ENCODE measurements around the gene SNTB2.

The SNTB2 gene

GRCh38 chr16:69298261-69298660 lies 111.3 kb downstream of the SNTB2 start:
- no peaks in the 10 kb centered on the region for H3K4me1 ChIP-seq
- no peaks in the 10 kb centered on the region for H3K9me3 ChIP-seq
- intact Hi-C loops (cut with DNase I; ENCODE audit: low total_unique reads), result no loop called here
- no peak overlapping the region for H3K27ac ChIP-seq
- H3K4me3 ChIP-seq, result no peak overlapping the region
- no peak for DNase-seq
- H3K36me3 ChIP-seq, result peaks cover 19 to 31% (median 31%) of the 10 kb centered on the region in 3 donors
- TF ChIP-seq, protein P1, sequence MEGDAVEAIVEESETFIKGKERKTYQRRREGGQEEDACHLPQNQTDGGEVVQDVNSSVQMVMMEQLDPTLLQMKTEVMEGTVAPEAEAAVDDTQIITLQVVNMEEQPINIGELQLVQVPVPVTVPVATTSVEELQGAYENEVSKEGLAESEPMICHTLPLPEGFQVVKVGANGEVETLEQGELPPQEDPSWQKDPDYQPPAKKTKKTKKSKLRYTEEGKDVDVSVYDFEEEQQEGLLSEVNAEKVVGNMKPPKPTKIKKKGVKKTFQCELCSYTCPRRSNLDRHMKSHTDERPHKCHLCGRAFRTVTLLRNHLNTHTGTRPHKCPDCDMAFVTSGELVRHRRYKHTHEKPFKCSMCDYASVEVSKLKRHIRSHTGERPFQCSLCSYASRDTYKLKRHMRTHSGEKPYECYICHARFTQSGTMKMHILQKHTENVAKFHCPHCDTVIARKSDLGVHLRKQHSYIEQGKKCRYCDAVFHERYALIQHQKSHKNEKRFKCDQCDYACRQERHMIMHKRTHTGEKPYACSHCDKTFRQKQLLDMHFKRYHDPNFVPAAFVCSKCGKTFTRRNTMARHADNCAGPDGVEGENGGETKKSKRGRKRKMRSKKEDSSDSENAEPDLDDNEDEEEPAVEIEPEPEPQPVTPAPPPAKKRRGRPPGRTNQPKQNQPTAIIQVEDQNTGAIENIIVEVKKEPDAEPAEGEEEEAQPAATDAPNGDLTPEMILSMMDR (IDR thresholded peaks at IDR 0.05), result no peak
- no peaks in the 10 kb centered on the region for H3K27me3 ChIP-seq

DNA sequence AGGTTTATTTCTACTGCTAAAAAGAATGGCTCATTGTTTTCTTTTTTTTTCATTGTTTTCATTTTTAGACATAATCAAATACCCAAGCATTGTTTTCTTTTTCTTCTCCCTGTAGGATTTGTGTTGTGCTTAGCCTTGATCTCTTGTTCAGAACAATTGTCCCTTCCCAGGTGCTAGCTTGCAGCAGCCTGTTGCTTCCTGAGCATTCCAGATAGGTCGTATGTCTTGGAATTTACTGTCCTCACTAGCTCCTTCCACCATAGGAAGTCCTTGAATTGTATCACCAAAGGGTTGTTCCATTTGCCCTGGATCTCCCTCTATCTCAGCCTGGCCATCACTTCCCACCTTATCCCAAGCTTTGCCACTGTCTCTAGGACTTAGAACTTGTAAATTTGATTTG lies 114.2 kb downstream of the SNTB2 start:
- H3K27me3 ChIP-seq, result no peaks in the 10 kb centered on the region
- no peak overlapping the region for H3K4me3 ChIP-seq
- no peak overlapping the region for H3K27ac ChIP-seq
- no peaks in the 10 kb centered on the region for H3K4me1 ChIP-seq
- H3K36me3 ChIP-seq, result peaks cover 27 to 42% (median 40%) of the 10 kb centered on the region in 3 donors
- no peaks in the 10 kb centered on the region for H3K9me3 ChIP-seq
- no peak for DNase-seq
- TF ChIP-seq, protein P1 (IDR thresholded peaks at IDR 0.05), result no peak
- intact Hi-C loops (cut with DNase I; ENCODE audit: low total_unique reads), result no loop called here

- Histone ChIP-seq H3K27ac (no peak overlapping the region), H3K4me3 (no peak overlapping the region), H3K27me3 (no peaks in the 10 kb centered on the region), H3K9me3 (no peaks in the 10 kb centered on the region), H3K36me3 (peaks cover 27 to 42% (median 38%) of the 10 kb centered on the region in 3 donors), H3K4me1 (no peaks in the 10 kb centered on the region)
- TF ChIP-seq, protein P1 (IDR thresholded peaks at IDR 0.05), result no peak
- DNase-seq, result no peak
- intact Hi-C loops (cut with DNase I; ENCODE audit: low total_unique reads), result no loop called here
Observed at GRCh38 chr16:69301861-69302260, 114.9 kb downstream of the SNTB2 start.

DNA sequence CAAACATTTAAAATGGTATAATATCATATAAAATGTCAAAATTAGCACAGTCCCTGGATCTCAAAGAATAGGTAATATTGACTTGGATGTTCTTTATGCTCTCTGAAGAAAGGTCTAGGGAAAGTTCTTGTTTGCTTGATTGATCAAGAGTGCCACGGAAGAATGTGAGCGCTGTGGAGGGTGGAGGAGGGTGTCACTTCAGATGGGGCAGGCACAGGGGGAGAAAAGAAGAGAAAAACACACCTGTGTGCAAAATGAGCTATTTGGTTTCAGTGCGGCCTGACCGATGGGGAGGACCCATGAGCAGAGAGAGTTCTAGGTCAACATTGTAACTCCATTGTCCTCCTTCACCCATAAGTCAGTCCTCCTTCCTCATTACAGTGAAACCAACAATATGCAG lies 115.3 kb downstream of the SNTB2 start:
- H3K4me3 ChIP-seq, result no peak overlapping the region
- no peak overlapping the region for H3K27ac ChIP-seq
- DNase-seq, result no peak
- H3K36me3 ChIP-seq, result peaks cover 27 to 42% (median 33%) of the 10 kb centered on the region in 3 donors
- no peaks in the 10 kb centered on the region for H3K4me1 ChIP-seq
- intact Hi-C loops (cut with DNase I; ENCODE audit: low total_unique reads), result no loop called here
- no peaks in the 10 kb centered on the region for H3K9me3 ChIP-seq
- H3K27me3 ChIP-seq, result no peaks in the 10 kb centered on the region
- TF ChIP-seq, protein P1 (IDR thresholded peaks at IDR 0.05), result no peak

GRCh38 chr16:69306031-69306430 lies 119.1 kb downstream of the SNTB2 start:
- peaks cover 10 to 24% (median 16%) of the 10 kb centered on the region in 3 donors for H3K36me3 ChIP-seq
- TF ChIP-seq, protein P1 (IDR thresholded peaks at IDR 0.05), result no peak
- no peak for DNase-seq
- H3K9me3 ChIP-seq, result no peaks in the 10 kb centered on the region
- H3K27me3 ChIP-seq, result no peaks in the 10 kb centered on the region
- intact Hi-C loops (cut with DNase I; ENCODE audit: low total_unique reads), result no loop called here
- H3K27ac ChIP-seq, result no peak overlapping the region
- H3K4me3 ChIP-seq, result no peak overlapping the region
- H3K4me1 ChIP-seq, result peaks cover 0 to 8% (median 6%) of the 10 kb centered on the region in 4 donors

GRCh38 chr16:69307091-69307490 lies 120.1 kb downstream of the SNTB2 start:
- Histone ChIP-seq H3K4me1 (peaks cover 3 to 12% (median 8%) of the 10 kb centered on the region in 4 donors), H3K36me3 (peaks cover 8 to 16% (median 14%) of the 10 kb centered on the region in 3 donors), H3K9me3 (no peaks in the 10 kb centered on the region), H3K27ac (no peak overlapping the region), H3K27me3 (no peaks in the 10 kb centered on the region), H3K4me3 (no peak overlapping the region)
- TF ChIP-seq, protein P1 (IDR thresholded peaks at IDR 0.05), result no peak
- intact Hi-C loops (cut with DNase I; ENCODE audit: low total_unique reads), result no loop called here
- DNase-seq, result no peak

Data from tibial artery (tissue), 4 donors.